ENCODE data around the gene VPS37C. TPM values are rescaled to one million over a fixed set of nuclear protein-coding genes. Genes with fewer than 3 reads are reported as not detected.

The VPS37C gene
- total RNA-seq, 1 experiment from 2014 or later, result 23.1 TPM

GRCh38 chr11:61122761-61123160 lies 38.5 kb downstream of the VPS37C start (continued):
- no peak for TF ChIP-seq TCF7L2 (IDR thresholded peaks at IDR 0.05; ENCODE audit: borderline replicate concordance, extremely low read depth, insufficient read depth, insufficient read length)
- no peak for TF ChIP-seq ZNF274 (IDR thresholded peaks at IDR 0.05; ENCODE audit: low read depth, low read length)

GRCh38 chr11:61121917-61122316 lies 39.3 kb downstream of the VPS37C start:
- ChIA-PET CTCF (interaction anchor here (0.7 kb wide), 1 partner anchor 358 kb away, joined by 4 read pairs; no protein-coding TSS in a partner anchor), RAD21 (ENCODE audit: low non-redundant PET in 1 of 2, low total read pairs in 2 of 2, uncharacterized antibody in 2 of 2, unreplicated experiment in 2 of 2) (interaction anchor here in 1 of 2 experiments (0.5 kb wide), 1 partner anchor 214 kb away, joined by 4 read pairs; no protein-coding TSS in a partner anchor), POLR2A (interaction anchor here (1.1 kb wide), 1 partner anchor 10 kb away, joined by 3 read pairs; no protein-coding TSS in a partner anchor)
- Histone ChIP-seq H3K36me3 (ENCODE audit: control insufficient read depth in 1 of 2, insufficient read depth in 2 of 2, low read length in 2 of 2) (no peaks in the 10 kb centered on the region), H4K20me1 (ENCODE audit: insufficient read depth) (no peaks in the 10 kb centered on the region), H3K27me3 (ENCODE audit: insufficient read depth, low read length) (no peaks in the 10 kb centered on the region), H3K27ac (ENCODE audit: low read depth, low read length) (no peak overlapping the region), H3K4me3 (replicated peaks in 1 of 2; ENCODE audit: low read depth in 1 of 2, low read length in 2 of 2) (no peak overlapping the region), H3K4me2 (ENCODE audit: low read length) (no peak overlapping the region), H3K9ac (ENCODE audit: low read length) (no peak overlapping the region), H3K4me1 (ENCODE audit: control insufficient read depth in 1 of 2, insufficient read depth in 2 of 2, low read length in 2 of 2) (peaks cover 10 to 24% of the 10 kb centered on the region in 2 experiments), H3K9me3 (ENCODE audit: control insufficient read depth in 1 of 2, insufficient read depth in 1 of 2, low read depth in 1 of 2, low read length in 2 of 2) (no peaks in the 10 kb centered on the region), H3K79me2 (ENCODE audit: insufficient read depth, low read length) (no peaks in the 10 kb centered on the region), H2AFZ (ENCODE audit: low read depth, low read length, poor library complexity, severe bottlenecking) (no peak overlapping the region), H3K9me2 (ENCODE audit: insufficient read depth) (no peaks in the 10 kb centered on the region)
- no TSS peak for BruUV-seq (replicated peaks)
- TF ChIP-seq ATF3 (IDR thresholded peaks at IDR 0.05) (no peak), EZH2 (IDR thresholded peaks at IDR 0.05) (no peak), SIN3A (IDR thresholded peaks at IDR 0.05; ENCODE audit: low read depth) (no peak), RAD21 (IDR thresholded peaks at IDR 0.05; ENCODE audit: low read depth) (no peak), POLR2A (IDR thresholded peaks at IDR 0.05; ENCODE audit: borderline replicate concordance, extremely low read depth, insufficient read depth, insufficient read length) (no peak), ZNF274 (IDR thresholded peaks at IDR 0.05; ENCODE audit: low read depth, low read length) (no peak)
- no peak for ATAC-seq
- intact Hi-C loops (cut with micrococcal nuclease), result no loop called here
- no peak for DNase-seq (ENCODE audit: low read depth, low spot score)

GRCh38 chr11:61121192-61121831 lies 39.9 kb downstream of the VPS37C start:
- ATAC-seq, result no peak
- no TSS peak for BruUV-seq (replicated peaks)
- Histone ChIP-seq H3K4me3 (replicated peaks in 1 of 2; ENCODE audit: low read depth in 1 of 2, low read length in 2 of 2) (no peak overlapping the region), H3K9me3 (ENCODE audit: control insufficient read depth in 1 of 2, insufficient read depth in 1 of 2, low read depth in 1 of 2, low read length in 2 of 2) (no peaks in the 10 kb centered on the region), H3K9ac (ENCODE audit: low read length) (no peak overlapping the region), H3K4me1 (ENCODE audit: control insufficient read depth in 1 of 2, insufficient read depth in 2 of 2, low read length in 2 of 2) (peaks cover 10 to 24% of the 10 kb centered on the region in 2 experiments), H3K9me2 (ENCODE audit: insufficient read depth) (no peaks in the 10 kb centered on the region), H2AFZ (ENCODE audit: low read depth, low read length, poor library complexity, severe bottlenecking) (no peak overlapping the region), H3K79me2 (ENCODE audit: insufficient read depth, low read length) (no peaks in the 10 kb centered on the region), H3K4me2 (ENCODE audit: low read length) (no peak overlapping the region), H3K27me3 (ENCODE audit: insufficient read depth, low read length) (no peaks in the 10 kb centered on the region), H3K27ac (ENCODE audit: low read depth, low read length) (no peak overlapping the region), H4K20me1 (ENCODE audit: insufficient read depth) (no peaks in the 10 kb centered on the region), H3K36me3 (ENCODE audit: control insufficient read depth in 1 of 2, insufficient read depth in 2 of 2, low read length in 2 of 2) (no peaks in the 10 kb centered on the region)
- intact Hi-C loops (cut with micrococcal nuclease), result no loop called here
- RAD21 ChIA-PET (ENCODE audit: low non-redundant PET in 1 of 2, low total read pairs in 2 of 2, uncharacterized antibody in 2 of 2, unreplicated experiment in 2 of 2), result no interaction called here
- no peak for DNase-seq (ENCODE audit: low read depth, low spot score)
- POLR2A ChIA-PET, result no interaction called here
- CTCF ChIA-PET, result no interaction called here
- TF ChIP-seq TCF7L2 (IDR thresholded peaks at IDR 0.05; ENCODE audit: borderline replicate concordance, extremely low read depth, insufficient read depth, insufficient read length), result no peak
- no peak for TF ChIP-seq MAX (IDR thresholded peaks at IDR 0.05)
- TF ChIP-seq ATF3 (IDR thresholded peaks at IDR 0.05), result no peak
- no peak for TF ChIP-seq CTCF (IDR thresholded peaks at IDR 0.05 in 2 of 3, conservative IDR thresholded peaks at IDR 0.05 in 1 of 3; ENCODE audit: borderline replicate concordance in 1 of 3, insufficient read depth in 1 of 3, low read depth in 2 of 3, low read length in 2 of 3)
- no peak for TF ChIP-seq CEBPB (IDR thresholded peaks at IDR 0.05; ENCODE audit: low read depth)
- no peak for TF ChIP-seq SP1 (IDR thresholded peaks at IDR 0.05; ENCODE audit: low read depth)
- TF ChIP-seq YY1 (IDR thresholded peaks at IDR 0.05; ENCODE audit: extremely low read depth, insufficient replicate concordance, low read depth, low read length), result no peak
- TF ChIP-seq ELF1 (IDR thresholded peaks at IDR 0.05; ENCODE audit: borderline replicate concordance, low read depth), result no peak
- no peak for TF ChIP-seq ZFX (IDR thresholded peaks at IDR 0.05)
- TF ChIP-seq SRF (IDR thresholded peaks at IDR 0.05; ENCODE audit: low read depth), result no peak
- TF ChIP-seq SIN3A (IDR thresholded peaks at IDR 0.05; ENCODE audit: low read depth), result no peak
- no peak for TF ChIP-seq EGR1 (IDR thresholded peaks at IDR 0.05; ENCODE audit: low read depth)

All from HCT116 (cell line).